ENCODE data around the gene ENPP3. TPM values are rescaled to one million over a fixed set of nuclear protein-coding genes. Genes with fewer than 3 reads are reported as not detected.

Gene ENPP3
- total RNA-seq, 1 experiment from 2014 or later, result 0.45 TPM

DNA sequence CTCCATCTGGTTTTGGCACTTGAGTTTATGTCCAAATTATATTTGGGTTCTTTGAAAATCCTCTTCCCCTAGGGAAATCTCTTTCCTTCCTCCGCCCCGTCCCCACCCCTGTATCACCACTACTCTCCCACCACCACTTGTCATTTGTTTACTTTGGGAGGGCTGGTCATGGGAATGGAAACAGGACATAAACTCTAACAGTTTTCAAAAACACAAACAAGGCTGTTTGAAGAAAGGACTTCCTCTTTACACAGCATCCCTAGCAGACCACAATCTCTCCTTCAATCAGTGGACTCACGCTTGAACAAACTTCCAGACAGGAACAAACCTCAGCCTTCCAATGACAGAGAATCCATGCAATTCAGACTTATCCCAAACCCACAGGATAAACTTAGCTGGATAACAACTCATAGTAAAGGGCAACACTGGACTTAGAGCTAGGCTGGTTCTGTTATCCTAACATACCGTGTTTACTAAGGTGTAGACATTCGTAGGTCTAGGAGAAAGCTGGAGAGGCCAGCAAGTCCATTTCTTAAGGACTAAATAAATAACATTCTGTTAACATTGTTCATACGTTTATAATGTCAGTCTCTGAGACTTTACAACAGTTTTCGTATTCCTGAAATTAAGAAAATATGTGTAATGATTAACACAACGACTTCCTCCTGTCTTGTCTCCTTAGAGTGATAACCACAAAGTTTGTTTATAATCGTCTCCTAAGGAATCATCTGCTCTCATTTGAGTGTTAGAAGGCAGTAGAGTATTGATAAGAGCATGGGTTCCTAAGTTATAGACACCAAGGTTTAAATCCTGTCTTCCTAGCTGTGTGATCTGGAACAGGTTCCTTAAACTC, 117.8 kb downstream of the ENPP3 start:
- BruUV-seq (replicated peaks), result no TSS peak
- no peak overlapping the region for H3K4me3 ChIP-seq (ENCODE audit: low read depth, low read length, poor library complexity, severe bottlenecking)
- DNase-seq (ENCODE audit: low spot score), result no peak
- H3K4me1 ChIP-seq (ENCODE audit: insufficient read depth, low read length, poor library complexity, severe bottlenecking), result peaks cover 6% of the 10 kb centered on the region
- H3K27ac ChIP-seq (ENCODE audit: low read depth, low read length, poor library complexity, severe bottlenecking), result no peak overlapping the region
- TF ChIP-seq, protein P1, sequence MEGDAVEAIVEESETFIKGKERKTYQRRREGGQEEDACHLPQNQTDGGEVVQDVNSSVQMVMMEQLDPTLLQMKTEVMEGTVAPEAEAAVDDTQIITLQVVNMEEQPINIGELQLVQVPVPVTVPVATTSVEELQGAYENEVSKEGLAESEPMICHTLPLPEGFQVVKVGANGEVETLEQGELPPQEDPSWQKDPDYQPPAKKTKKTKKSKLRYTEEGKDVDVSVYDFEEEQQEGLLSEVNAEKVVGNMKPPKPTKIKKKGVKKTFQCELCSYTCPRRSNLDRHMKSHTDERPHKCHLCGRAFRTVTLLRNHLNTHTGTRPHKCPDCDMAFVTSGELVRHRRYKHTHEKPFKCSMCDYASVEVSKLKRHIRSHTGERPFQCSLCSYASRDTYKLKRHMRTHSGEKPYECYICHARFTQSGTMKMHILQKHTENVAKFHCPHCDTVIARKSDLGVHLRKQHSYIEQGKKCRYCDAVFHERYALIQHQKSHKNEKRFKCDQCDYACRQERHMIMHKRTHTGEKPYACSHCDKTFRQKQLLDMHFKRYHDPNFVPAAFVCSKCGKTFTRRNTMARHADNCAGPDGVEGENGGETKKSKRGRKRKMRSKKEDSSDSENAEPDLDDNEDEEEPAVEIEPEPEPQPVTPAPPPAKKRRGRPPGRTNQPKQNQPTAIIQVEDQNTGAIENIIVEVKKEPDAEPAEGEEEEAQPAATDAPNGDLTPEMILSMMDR (conservative IDR thresholded peaks at IDR 0.05; ENCODE audit: low read depth, low read length), result no peak
- no peak for TF ChIP-seq EZH2 (IDR thresholded peaks at IDR 0.05; ENCODE audit: borderline replicate concordance, low read depth, low read length, poor library complexity, severe bottlenecking)
- intact Hi-C loops (cut with micrococcal nuclease; ENCODE audit: unreplicated experiment), result no loop called here
- H3K9me3 ChIP-seq (ENCODE audit: low read depth, low read length, poor library complexity, severe bottlenecking), result no peaks in the 10 kb centered on the region
- H3K36me3 ChIP-seq (ENCODE audit: insufficient read depth, low read length, poor library complexity, severe bottlenecking), result no peaks in the 10 kb centered on the region
- ChIA-PET CTCF (no interaction called here), POLR2A (ENCODE audit: low non-redundant PET) (no interaction called here)
- H3K27me3 ChIP-seq (replicated peaks; ENCODE audit: insufficient read depth, low read depth, low read length, poor library complexity), result no peaks in the 10 kb centered on the region

GRCh38 chr6:131755597-131755996, 118.5 kb downstream of the ENPP3 start:
- H3K4me3 ChIP-seq (ENCODE audit: low read depth, low read length, poor library complexity, severe bottlenecking), result no peak overlapping the region

DNA sequence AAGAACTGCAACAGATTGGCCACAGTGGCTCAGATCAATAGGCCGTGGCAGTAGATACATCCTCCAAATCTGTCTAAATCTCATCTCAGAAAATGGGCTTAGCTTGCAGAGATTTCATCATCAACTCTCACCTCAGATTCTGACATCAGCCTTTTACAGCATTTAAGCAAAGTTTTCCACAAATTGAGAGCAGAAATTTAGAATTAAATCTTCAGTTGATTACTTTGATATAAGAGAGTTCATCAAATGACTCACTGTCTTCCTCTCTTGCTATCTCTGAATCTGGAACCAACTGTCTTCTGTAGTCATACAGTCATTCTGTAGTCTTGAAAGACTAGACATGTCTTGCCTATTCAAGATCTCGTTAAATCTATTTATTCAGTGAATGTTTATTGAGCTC, 118.9 kb downstream of the ENPP3 start:
- BruUV-seq (replicated peaks), result no TSS peak
- CTCF ChIA-PET, result no interaction called here
- H3K27ac ChIP-seq (ENCODE audit: low read depth, low read length, poor library complexity, severe bottlenecking), result no peak overlapping the region

More at GRCh38 chr6:131755597-131755996, 118.5 kb downstream of the ENPP3 start:
- TF ChIP-seq, protein P1 (conservative IDR thresholded peaks at IDR 0.05; ENCODE audit: low read depth, low read length), result no peak
- TF ChIP-seq EZH2 (IDR thresholded peaks at IDR 0.05; ENCODE audit: borderline replicate concordance, low read depth, low read length, poor library complexity, severe bottlenecking), result no peak
- POLR2A ChIA-PET (ENCODE audit: low non-redundant PET), result interaction anchor here (0.6 kb wide), 1 partner anchor 129 kb away, joined by 3 read pairs; no protein-coding TSS in a partner anchor
- peaks cover 12% of the 10 kb centered on the region for H3K4me1 ChIP-seq (ENCODE audit: insufficient read depth, low read length, poor library complexity, severe bottlenecking)
- no peaks in the 10 kb centered on the region for H3K9me3 ChIP-seq (ENCODE audit: low read depth, low read length, poor library complexity, severe bottlenecking)
- H3K27me3 ChIP-seq (replicated peaks; ENCODE audit: insufficient read depth, low read depth, low read length, poor library complexity), result no peaks in the 10 kb centered on the region
- CTCF ChIA-PET, result no interaction called here
- BruUV-seq (replicated peaks), result no TSS peak
- no peaks in the 10 kb centered on the region for H3K36me3 ChIP-seq (ENCODE audit: insufficient read depth, low read length, poor library complexity, severe bottlenecking)
- H3K27ac ChIP-seq (ENCODE audit: low read depth, low read length, poor library complexity, severe bottlenecking), result no peak overlapping the region
- intact Hi-C loops (cut with micrococcal nuclease; ENCODE audit: unreplicated experiment), result no loop called here
- DNase-seq (ENCODE audit: low spot score), result no peak

More for the DNA sequence above, 118.9 kb downstream of the ENPP3 start:
- intact Hi-C loops (cut with micrococcal nuclease; ENCODE audit: unreplicated experiment), result no loop called here
- no peaks in the 10 kb centered on the region for H3K9me3 ChIP-seq (ENCODE audit: low read depth, low read length, poor library complexity, severe bottlenecking)
- H3K4me3 ChIP-seq (ENCODE audit: low read depth, low read length, poor library complexity, severe bottlenecking), result no peak overlapping the region
- DNase-seq (ENCODE audit: low spot score), result no peak
- no peaks in the 10 kb centered on the region for H3K36me3 ChIP-seq (ENCODE audit: insufficient read depth, low read length, poor library complexity, severe bottlenecking)
- H3K4me1 ChIP-seq (ENCODE audit: insufficient read depth, low read length, poor library complexity, severe bottlenecking), result peaks cover 17% of the 10 kb centered on the region
- POLR2A ChIA-PET (ENCODE audit: low non-redundant PET), result interaction anchor here (0.6 kb wide), 1 partner anchor 129 kb away, joined by 3 read pairs; no protein-coding TSS in a partner anchor
- TF ChIP-seq EZH2 (IDR thresholded peaks at IDR 0.05; ENCODE audit: borderline replicate concordance, low read depth, low read length, poor library complexity, severe bottlenecking), result no peak
- TF ChIP-seq, protein P1 (conservative IDR thresholded peaks at IDR 0.05; ENCODE audit: low read depth, low read length), result no peak
- no peaks in the 10 kb centered on the region for H3K27me3 ChIP-seq (replicated peaks; ENCODE audit: insufficient read depth, low read depth, low read length, poor library complexity)

Measured in A673 (cell line).